GM23248 (cell line): Measurements from ENCODE around the gene LRBA. TPM values are rescaled to one million over a fixed set of nuclear protein-coding genes. Genes with fewer than 3 reads are reported as not detected.
A peak's percentile ranks its signal among the peaks of the same experiment; 100 is the strongest.
"Not testable (repeated sequence)": the region's sequence is repeated elsewhere in the genome, so short reads cannot be mapped to it uniquely, and the experiment has no call there.

Source experiments
- DNase-seq: peaks from one replicate; pipeline ENCODE4 v3.0.0-alpha.2; 2015
- H2AFZ ChIP-seq: fragments of 200-600 bp; sonication (generic); 2 replicates; pipeline ENCODE4 v1.6.1; 2016; ENCODE audit warnings: antibody characterized with exemption
- H3F3A ChIP-seq: fragments of 200-600 bp; sonication (generic); 2 replicates; pipeline ENCODE4 v1.6.1; 2016; ENCODE audit warnings: mild to moderate bottlenecking, antibody characterized with exemption, mixed run types; ENCODE audit not compliant: insufficient read depth
- H3K27ac ChIP-seq: fragments of 200-600 bp; sonication (generic); 2 replicates; pipeline ENCODE4 v1.5.1; 2016; ENCODE audit warnings: mild to moderate bottlenecking
- H3K27me3 ChIP-seq: fragments of 200-600 bp; sonication (generic); replicated peaks from 2 replicates; pipeline ENCODE4 v1.6.1; 2016; ENCODE audit warnings: mild to moderate bottlenecking; ENCODE audit not compliant: insufficient read depth
- H3K36me3 ChIP-seq: fragments of 200-600 bp; sonication (generic); 2 replicates; pipeline ENCODE4 v1.6.1; 2016; ENCODE audit warnings: low read depth, mild to moderate bottlenecking
- H3K4me1 ChIP-seq: fragments of 200-600 bp; sonication (generic); 2 replicates; pipeline ENCODE4 v1.6.1; 2016; ENCODE audit warnings: mild to moderate bottlenecking; ENCODE audit not compliant: insufficient read depth
- H3K4me2 ChIP-seq: fragments of 200-600 bp; sonication (generic); one replicate; pipeline ENCODE4 v1.6.1; 2016; ENCODE audit warnings: mild to moderate bottlenecking; ENCODE audit not compliant: unreplicated experiment
- H3K4me3 ChIP-seq: fragments of 200-600 bp; sonication (generic); 2 replicates; pipeline ENCODE4 v1.5.1; 2016; ENCODE audit warnings: mild to moderate bottlenecking
- H3K79me2 ChIP-seq: fragments of 200-600 bp; sonication (generic); 2 replicates; pipeline ENCODE4 v1.6.1; 2016; ENCODE audit warnings: mild to moderate bottlenecking; ENCODE audit not compliant: insufficient read depth
- H3K9ac ChIP-seq: fragments of 200-600 bp; sonication (generic); 2 replicates; pipeline ENCODE4 v1.6.1; 2016; ENCODE audit warnings: mild to moderate bottlenecking
- H3K9me2 ChIP-seq: fragments of 200-600 bp; sonication (generic); 2 replicates; pipeline ENCODE4 v1.6.1; 2016; ENCODE audit warnings: mixed run types, mild to moderate bottlenecking, moderate library complexity; ENCODE audit not compliant: insufficient read depth
- H3K9me3 ChIP-seq: fragments of 200-600 bp; sonication (generic); one replicate; pipeline ENCODE4 v1.6.1; 2017; ENCODE audit warnings: low read depth
- H4K20me1 ChIP-seq: fragments of 200-600 bp; sonication (generic); 2 replicates; pipeline ENCODE4 v1.6.0; 2016; ENCODE audit not compliant: insufficient read depth
- EZH2 ChIP-seq: fragments of 200-600 bp; sonication (generic); IDR thresholded peaks from 2 replicates; pipeline ENCODE4 v1.6.1; 2018; ENCODE audit warnings: antibody characterized with exemption, mild to moderate bottlenecking; ENCODE audit not compliant: insufficient read depth, poor library complexity, severe bottlenecking
- EZH2phosphoT487 ChIP-seq: fragments of 200-600 bp; sonication (generic); IDR thresholded peaks from 2 replicates; pipeline ENCODE4 v1.6.1; 2018; ENCODE audit warnings: antibody characterized with exemption, moderate library complexity, mild to moderate bottlenecking, low read depth; ENCODE audit not compliant: insufficient read depth
- WGBS, 2 experiments: methylation state at CpG; one replicate each; pipeline ENCODE4 v1.1.6; 2015 to 2017; ENCODE audit warnings: low lambda C conversion rate in 2 of 2, low coverage in 1 of 2; ENCODE audit errors: missing lambda C conversion rate in 2 of 2; 5-methylcytosine and 5-hydroxymethylcytosine counted together
- in situ Hi-C: fragments of 300-500 bp; cut with MboI; formaldehyde crosslinking; loops from 2 replicates; pipeline ENCODE4 v1.15.0; 2020
- polyA plus RNA-seq: library from polyadenylated mRNA; unstranded; fragments of >200 nt; fragmentation: Nextera tagmentation; extraction: Ambion mirVana; gene quantifications from 2 replicates; pipeline ENCODE4 v1.2.1, GENCODE V29; 2016
- total RNA-seq: library from RNA; depleted of rRNA; stranded (reverse); fragments of >200 nt; shearing (Covaris generic); gene quantifications from 2 replicates; pipeline ENCODE4 v1.2.3, GENCODE V29; 2014

Gene LRBA
- total and polyA plus RNA-seq, 2 experiments from 2014 or later: 6.6 to 17.8 TPM

DNA sequence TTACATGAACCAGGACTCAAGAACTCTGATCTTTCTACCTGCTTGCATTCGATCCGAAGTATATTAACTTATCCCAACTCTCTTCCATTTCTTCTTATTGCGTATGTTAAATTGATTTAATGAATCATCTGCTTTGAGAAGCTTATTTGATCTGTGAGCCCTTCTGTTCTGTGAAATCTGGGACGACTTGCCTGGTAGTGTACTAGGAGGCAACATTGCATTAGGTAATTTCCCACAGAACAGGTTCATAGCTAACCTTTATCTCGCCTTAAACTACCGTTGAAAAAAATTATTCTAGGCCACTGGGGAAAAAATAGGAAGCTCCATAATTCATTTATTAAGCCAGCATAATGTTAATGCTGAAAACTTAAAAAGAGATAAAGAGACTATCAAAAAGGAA is 500.4 kb downstream of the LRBA start:
- in situ Hi-C loops: no loop called here
- H3K9me2 ChIP-seq: no peaks in the 10 kb centered on the region
- WGBS, 2 experiments: 89 to 90% methylated on average over 6 of the region's 6 CpGs
- H3K9ac ChIP-seq: no peak overlapping the region
- H3K79me2 ChIP-seq: no peaks in the 10 kb centered on the region
- H3K4me3 ChIP-seq: no peak overlapping the region
- H4K20me1 ChIP-seq: no peaks in the 10 kb centered on the region
- H3K27me3 ChIP-seq: no peaks in the 10 kb centered on the region
- H3K36me3 ChIP-seq: no peaks in the 10 kb centered on the region
- H3K27ac ChIP-seq: no peak overlapping the region
- H3K9me3 ChIP-seq: no peaks in the 10 kb centered on the region
- TF ChIP-seq EZH2phosphoT487 (no peak), EZH2 (no peak)
- peaks cover 14% of the 10 kb centered on the region for H3F3A ChIP-seq
- no peak for DNase-seq
- no peak overlapping the region for H2AFZ ChIP-seq
- H3K4me1 ChIP-seq: peaks cover 22% of the 10 kb centered on the region
- H3K4me2 ChIP-seq: no peak overlapping the region

DNA sequence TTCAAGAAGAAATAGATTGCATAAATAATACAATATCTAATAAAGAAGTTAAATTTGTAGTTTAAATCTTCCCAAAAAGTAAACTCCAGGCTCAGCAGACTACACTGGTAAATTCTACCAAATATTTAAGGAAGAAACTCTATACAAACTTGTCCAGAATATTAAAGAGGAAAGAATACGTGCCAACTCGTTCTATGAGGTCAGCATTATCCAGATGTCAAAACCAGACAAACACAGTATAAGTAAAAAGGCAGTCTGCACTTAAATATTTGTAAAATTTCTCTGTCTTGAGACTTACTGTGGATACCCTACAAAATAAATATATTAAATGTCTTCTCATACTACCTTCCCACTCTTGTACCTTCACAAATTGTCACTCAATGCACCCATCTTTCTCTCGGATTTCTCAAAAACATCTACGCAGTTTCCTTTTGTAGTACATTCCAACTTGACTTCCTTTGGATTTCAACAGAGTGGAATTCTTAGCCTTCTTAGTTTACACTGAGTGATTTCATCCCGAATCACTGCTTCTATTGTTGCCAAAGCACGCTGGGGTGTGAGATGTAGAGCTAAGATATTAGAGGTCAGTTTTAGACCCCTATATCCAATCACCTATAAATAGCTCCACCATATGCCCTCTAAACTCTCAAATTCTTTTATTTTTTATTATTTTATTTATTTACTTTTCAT is 504.8 kb downstream of the LRBA start:
- peaks cover 19% of the 10 kb centered on the region for H3F3A ChIP-seq
- peak overlapping the region; percentile 53 for H3K4me2 ChIP-seq
- H3K4me1 ChIP-seq: peaks cover 15% of the 10 kb centered on the region
- WGBS, 2 experiments: 20 to 21% methylated on average over 6 of the region's 6 CpGs
- H3K9ac ChIP-seq: peak overlapping the region; percentile 63
- in situ Hi-C loops: no loop called here
- TF ChIP-seq EZH2 (no peak), EZH2phosphoT487 (no peak)
- H4K20me1 ChIP-seq: no peaks in the 10 kb centered on the region
- H3K27me3 ChIP-seq: no peaks in the 10 kb centered on the region
- peak overlapping the region; percentile 83 for H2AFZ ChIP-seq
- H3K79me2 ChIP-seq: no peaks in the 10 kb centered on the region
- H3K9me3 ChIP-seq: no peaks in the 10 kb centered on the region
- H3K36me3 ChIP-seq: no peaks in the 10 kb centered on the region
- peak; percentile 88 for DNase-seq
- H3K9me2 ChIP-seq: no peaks in the 10 kb centered on the region
- H3K4me3 ChIP-seq: peak overlapping the region; percentile 61
- H3K27ac ChIP-seq: peak overlapping the region; percentile 83

DNA sequence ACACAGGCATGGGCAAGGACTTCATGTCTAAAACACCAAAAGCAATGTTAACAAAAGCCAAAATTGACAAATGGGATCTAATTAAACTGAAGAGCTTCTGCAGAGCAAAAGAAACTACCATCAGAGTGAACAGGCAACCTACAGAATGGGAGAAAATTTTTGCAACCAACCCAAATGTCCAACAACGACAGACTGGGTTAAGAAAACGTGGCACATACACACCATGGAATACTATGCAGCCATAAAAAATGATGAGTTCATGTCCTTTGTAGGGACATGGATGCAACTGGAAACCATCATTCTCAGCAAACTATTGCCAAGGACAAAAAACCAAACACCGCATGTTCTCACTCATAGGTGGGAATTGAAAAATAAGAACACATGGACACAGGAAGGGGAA is 507.4 kb downstream of the LRBA start:
- DNase-seq, in situ Hi-C loops, H3K36me3 ChIP-seq, H3K79me2 ChIP-seq, H3K9ac ChIP-seq, H3K4me3 ChIP-seq, H3K9me3 ChIP-seq, H3K27me3 ChIP-seq, H3K27ac ChIP-seq, H2AFZ ChIP-seq, H4K20me1 ChIP-seq, H3K4me2 ChIP-seq, H3K9me2 ChIP-seq: not testable (repeated sequence)
- WGBS, 2 experiments: 94 to 95% methylated on average over 3 of the region's 3 CpGs
- H3K4me1 ChIP-seq: peaks cover 15% of the 10 kb centered on the region
- H3F3A ChIP-seq: peaks cover 19% of the 10 kb centered on the region

DNA sequence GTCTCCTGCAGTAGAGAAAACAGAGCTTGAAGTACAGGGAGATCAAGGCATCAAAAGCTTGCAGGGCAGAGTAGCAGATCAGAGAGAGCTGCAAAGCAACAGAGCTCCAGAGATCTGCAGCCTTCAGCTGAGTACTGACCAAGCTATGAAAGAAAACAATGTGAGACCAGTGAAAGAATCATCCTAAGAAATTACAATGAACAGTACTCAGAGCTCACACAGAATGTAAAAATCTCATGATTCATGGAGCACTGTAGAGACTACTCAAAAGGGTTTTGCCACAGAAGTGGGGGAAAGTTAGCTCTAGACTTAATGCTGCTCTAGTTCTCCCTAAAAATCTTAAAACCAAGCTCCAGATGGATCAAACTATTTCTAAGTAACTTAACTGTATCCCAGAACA is 513.1 kb downstream of the LRBA start:
- in situ Hi-C loops: no loop called here
- Histone ChIP-seq H3K27ac (peak overlapping the region; percentile 42; the same call in 1 of the 2 replicates), H3K4me2 (no peak overlapping the region)

More for the DNA sequence above, 513.1 kb downstream of the LRBA start:
- no peak for TF ChIP-seq EZH2
- TF ChIP-seq EZH2phosphoT487: no peak
- no peaks in the 10 kb centered on the region for H4K20me1 ChIP-seq
- H2AFZ ChIP-seq: no peak overlapping the region
- H3K79me2 ChIP-seq: no peaks in the 10 kb centered on the region
- peak; percentile 51 for DNase-seq
- H3F3A ChIP-seq: peaks cover 12% of the 10 kb centered on the region; the same call in 1 of the 2 replicates
- H3K4me3 ChIP-seq: no peak overlapping the region
- H3K36me3 ChIP-seq: no peaks in the 10 kb centered on the region
- no peaks in the 10 kb centered on the region for H3K27me3 ChIP-seq
- H3K9me3 ChIP-seq: no peaks in the 10 kb centered on the region
- H3K4me1 ChIP-seq: peaks cover 10% of the 10 kb centered on the region; the same call in 1 of the 2 replicates
- H3K9me2 ChIP-seq: no peaks in the 10 kb centered on the region
- no peak overlapping the region for H3K9ac ChIP-seq
